A549 (cell line): ENCODE results near the gene ST8SIA4.

Experiments
- CTCF ChIP-seq: fragments of >200 bp; sonication (Bioruptor Twin); formaldehyde crosslinking; IDR thresholded peaks from 3 replicates; pipeline ENCODE4 v1.5.1; 2016
- HMGXB4 ChIP-seq: fragments of 250-450 bp; sonication (Bioruptor Pico); IDR thresholded peaks from 2 replicates; pipeline ENCODE4 v1.5.0; 2021; ENCODE audit warnings: mild to moderate bottlenecking, moderate library complexity, borderline replicate concordance
- POLR2A ChIP-seq: IDR thresholded peaks from 2 replicates; pipeline ENCODE4 v1.6.1; 2012; ENCODE audit warnings: mild to moderate bottlenecking, low read length
- RAD21 ChIP-seq, 2 experiments: fragments of >200 bp in 1 of 2; sonication (Bioruptor Twin) in 1 of 2; formaldehyde crosslinking in 1 of 2; IDR thresholded peaks in 1 of 2; conservative IDR thresholded peaks in 1 of 2; 2 replicates in 1 of 2; 3 replicates in 1 of 2; pipeline ENCODE4 v1.6.1; 2012 to 2018; ENCODE audit warnings: inconsistent platforms in 1 of 2
- ZFP36 ChIP-seq: fragments of 450-650 bp; IDR thresholded peaks from 2 replicates; pipeline ENCODE4 v1.6.1; 2014; ENCODE audit warnings: borderline replicate concordance; ENCODE audit not compliant: partially characterized antibody

GRCh38 chr5:100790170-100790665, 112.9 kb downstream of the ST8SIA4 start:
- TF ChIP-seq CTCF (peak; percentile 46; the same call in 1 of the 3 replicates), RAD21 (conservative IDR thresholded peaks at IDR 0.05 in 1 of 2, IDR thresholded peaks at IDR 0.05 in 1 of 2) (peak in 1 of 2 experiments; percentile 29; a peak in 2 of 5 replicates), POLR2A (no peak), HMGXB4 (CRISPR knock-in tag) (no peak), ZFP36 (no peak)
